Stimulated activated CD4-positive, alpha-beta T cell treated with anti-CD3 and anti-CD28 coated beads, Interleukin-1b, Interleukin-23, amount 100 ng/mL, for 48 hours (primary cell): Measurements from ENCODE around the gene FASN.
A peak's percentile ranks its signal among the peaks of the same experiment; 100 is the strongest.

ENCODE experiments used
- DNase-seq: peaks from one replicate; pipeline ENCODE4 v3.0.0-alpha.2; 2020

Gene FASN

DNA sequence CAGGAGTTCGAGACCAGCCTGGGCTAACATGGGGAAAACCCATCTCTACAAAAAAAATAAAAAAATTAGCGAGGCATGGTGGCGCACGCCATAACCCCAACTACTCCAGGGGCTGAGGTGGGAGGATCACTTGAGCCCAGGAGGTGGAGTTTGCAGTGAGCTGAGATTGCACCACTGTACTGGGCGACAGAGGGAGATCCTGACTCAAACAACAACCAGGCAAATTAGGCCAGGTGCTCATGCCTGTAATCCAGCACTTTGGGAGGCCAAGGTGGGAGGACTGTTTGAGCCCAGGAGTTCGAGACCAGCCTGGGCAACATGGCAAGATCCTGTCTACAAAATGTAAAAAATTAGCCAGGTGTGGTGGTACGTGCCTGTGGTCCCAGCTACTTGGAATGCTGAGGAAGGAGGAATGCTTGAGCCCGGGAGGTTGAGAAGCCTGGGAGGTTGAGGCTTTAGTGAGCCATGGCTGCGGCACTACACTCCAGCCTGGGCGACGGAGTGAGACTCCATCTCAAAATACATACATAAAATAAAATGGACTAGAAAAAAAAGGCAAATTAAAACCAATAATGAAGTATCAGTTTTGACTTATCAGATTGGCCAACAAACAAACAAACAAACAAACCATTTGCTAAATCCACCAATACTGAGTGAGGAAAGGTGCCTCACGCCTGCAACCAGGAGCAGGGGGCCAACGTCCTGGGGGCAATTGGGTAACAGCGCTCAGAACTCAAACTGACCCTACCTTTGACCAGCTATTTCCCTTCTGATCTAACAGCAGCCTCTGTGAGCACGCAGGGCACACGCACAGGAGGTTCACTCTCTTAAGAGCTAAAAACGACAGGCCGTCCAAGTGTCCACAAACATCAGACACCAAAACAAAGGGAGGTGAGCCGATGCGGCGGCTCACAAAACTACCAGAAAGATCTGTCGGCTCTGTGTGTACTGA lies 19.4 kb upstream of the FASN start:
- no peak for DNase-seq

DNA sequence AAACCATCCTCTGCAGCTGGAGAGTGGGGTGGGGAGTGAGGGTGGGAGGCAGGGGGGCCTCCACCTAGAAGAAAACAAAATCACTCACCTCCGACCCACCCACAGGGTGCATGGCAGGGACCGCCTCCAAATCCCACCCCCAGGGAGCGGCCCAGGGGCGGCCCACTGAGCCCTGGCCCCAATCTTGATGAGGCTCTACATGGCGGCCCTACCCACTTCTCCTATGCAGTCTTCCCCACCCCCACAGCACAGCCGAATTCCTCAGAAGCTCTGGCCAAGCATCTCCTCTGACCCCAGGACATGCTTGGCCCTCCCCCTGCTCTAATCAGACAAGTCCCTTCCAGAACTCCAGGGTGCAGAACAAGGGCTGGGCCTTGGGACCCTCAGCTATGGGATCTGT lies 18.2 kb upstream of the FASN start:
- no peak for DNase-seq

DNA sequence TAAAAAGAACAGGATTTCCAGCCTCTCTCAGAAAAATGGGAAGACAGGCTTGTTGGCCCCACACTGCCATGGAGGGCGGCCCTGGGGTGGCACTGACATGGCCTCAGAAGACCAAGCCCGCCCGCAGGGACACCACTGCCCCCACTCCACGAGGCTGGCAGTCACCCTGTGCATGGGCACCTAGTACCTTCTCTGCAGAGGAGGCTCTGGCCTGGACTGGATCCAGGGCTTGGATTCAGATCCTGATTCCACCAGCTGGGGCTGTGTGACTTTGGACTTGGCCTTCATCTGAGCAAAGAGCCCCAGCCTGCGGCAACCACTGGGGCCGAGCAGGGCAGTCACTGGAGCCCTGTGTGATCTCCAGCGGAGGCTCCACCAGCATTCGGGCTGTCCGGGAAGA lies 16.8 kb upstream of the FASN start:
- no peak for DNase-seq

DNA sequence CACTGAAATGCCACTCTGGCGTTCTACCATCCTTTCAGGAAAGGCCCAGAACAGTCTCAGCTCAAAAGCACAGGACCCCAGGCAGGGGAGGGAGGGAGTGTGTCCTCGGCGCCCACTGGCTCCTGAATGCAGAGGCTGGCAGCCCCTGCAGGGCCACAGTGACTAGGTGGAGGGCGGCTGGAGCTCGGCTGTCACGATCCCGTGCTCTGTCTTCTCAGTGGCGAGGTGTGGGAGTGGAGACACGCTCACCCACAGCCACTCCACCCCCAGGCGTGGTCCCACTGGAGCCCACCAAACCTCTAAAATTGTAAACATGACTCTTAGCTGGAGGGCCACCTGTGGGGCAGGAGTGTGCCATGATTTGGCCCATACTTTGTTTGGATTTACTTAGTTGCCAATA lies 16.4 kb upstream of the FASN start:
- DNase-seq: no peak

DNA sequence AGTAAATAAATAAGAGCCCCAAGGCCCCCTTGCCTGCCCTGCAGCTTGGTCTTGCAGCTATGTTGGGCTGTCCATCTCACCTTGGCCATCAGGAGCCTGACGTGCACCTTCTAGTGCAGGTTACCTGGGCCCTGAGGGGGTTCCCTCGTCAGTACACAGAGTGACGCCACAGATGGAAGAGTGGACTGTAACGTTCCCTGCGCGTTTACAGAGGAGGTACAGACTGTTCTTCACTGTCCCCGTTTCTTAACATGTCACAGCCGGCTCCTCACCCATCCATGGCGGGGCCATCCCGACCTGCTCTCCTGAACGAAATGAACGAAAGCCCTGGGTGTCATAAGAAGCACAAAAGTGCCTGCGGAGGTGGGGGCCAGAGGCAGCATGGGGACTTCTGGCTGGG lies 15.9 kb upstream of the FASN start:
- DNase-seq: no peak

DNA sequence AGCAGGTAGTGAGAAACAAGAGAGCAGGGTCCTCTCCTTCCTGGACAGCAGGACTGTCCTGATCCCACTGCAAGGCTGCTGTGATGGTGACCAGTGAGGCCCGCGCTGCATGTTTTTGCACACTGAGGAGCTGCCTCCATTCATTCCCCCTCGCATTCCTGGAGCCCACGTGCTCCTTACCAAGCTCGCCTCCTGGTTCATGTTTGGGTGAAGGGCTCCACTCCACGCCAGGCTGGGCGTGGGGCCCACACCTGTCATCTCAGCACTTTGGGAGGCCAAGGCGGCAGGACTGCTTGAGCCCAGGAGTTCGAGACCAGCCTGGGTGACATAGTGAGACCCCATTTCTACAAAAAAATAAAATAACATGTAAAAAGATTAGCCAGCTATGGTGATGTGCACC lies 15.4 kb upstream of the FASN start:
- DNase-seq: no peak

DNA sequence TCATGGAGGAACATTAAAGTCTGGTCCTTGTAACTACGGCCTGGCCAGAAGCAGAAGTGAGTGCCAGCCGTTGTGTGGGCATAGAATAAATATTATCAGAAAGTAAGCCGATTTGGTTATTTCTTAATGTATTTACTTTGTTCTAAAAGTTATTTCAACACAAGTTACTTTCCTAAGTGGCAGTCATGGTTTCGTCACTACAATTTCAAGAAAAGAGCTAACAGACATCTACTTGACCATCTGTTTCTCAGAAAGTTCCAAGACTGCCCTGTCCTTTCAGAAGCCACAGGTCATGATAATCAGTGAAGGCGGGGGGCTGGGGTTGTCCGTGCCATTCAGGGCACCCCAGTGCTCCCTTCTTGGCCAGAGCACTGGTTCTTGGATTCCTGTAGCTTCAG lies 14.9 kb upstream of the FASN start:
- DNase-seq: no peak

DNA sequence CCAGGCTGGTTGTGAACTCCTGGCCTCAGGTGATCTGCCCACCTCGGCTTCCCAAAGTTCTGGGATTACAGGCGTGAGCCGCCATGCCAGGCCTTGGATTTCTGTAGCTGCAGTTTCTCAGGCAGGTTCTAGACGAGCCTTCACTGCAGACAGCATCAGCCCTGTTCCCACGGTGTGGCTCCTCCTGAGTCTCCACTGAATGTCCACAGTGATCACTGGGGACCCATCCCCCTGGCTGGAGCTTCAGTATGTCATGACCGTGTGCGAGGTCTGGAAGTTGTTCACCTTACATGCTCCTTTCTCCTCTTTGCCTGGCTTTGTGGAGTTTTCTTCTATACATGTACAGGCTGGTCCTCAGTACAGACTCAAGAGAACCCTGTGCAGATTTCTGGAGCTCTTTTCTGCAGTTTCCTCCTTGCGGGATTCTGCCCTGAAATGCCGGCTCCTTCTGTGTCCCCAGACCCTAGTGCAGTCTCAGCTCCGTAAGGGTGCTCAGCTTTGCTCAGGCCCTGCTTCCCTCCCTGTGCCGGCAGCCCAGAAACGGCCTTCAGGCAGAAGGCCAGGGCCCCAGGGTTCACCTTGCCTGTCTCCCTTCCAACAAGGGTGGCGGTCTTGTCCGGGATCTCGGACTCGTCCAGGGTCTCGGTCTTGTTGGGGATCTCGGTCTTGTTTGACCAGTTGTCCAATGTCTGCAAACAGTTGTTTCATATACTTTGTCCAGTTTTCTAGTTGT lies 14.3 kb upstream of the FASN start:
- no peak for DNase-seq

DNA sequence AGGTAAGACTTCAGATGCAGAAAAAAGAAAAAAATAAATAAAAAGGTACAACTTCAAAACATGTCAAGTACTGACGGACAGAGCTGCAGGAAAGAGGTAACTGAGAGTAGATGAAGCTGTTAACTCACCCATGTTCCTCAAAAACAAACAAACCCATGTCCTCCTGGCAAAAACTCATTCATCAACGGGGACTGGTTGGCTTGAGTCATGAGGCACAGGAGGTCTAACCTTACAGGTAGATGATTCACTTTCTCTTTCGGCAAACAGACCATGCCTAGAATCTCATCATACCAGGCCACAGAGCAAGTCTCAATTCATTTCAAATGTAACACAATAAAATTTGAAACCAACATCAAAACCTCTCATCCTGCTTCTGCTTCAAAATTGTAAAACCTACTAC lies 12.3 kb upstream of the FASN start:
- DNase-seq: peak; percentile 43

DNA sequence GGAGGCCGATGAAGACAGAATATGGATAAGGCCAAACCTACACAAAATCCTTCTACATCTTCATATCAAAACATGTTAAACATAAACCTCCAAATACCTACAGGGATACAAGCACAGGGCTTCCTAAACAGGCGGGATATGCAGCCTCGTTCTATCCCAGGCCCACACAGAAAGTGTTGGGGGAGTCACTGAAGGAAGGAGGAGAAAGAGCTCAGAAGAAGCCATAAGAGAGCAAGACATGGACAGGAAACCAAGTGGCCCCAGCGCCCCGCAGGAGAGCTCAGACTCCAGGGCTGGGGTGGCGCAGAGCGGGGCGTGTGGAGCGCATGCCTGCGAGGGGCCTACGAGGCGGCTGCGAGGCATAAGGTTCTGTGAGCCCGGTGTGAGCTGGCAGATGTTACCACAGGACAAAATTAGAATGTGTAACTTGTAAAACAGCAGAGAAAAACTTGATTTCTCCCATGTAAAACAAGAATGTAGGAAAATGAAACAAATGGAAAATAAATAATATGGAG lies 11.0 kb upstream of the FASN start:
- no peak for DNase-seq

DNA sequence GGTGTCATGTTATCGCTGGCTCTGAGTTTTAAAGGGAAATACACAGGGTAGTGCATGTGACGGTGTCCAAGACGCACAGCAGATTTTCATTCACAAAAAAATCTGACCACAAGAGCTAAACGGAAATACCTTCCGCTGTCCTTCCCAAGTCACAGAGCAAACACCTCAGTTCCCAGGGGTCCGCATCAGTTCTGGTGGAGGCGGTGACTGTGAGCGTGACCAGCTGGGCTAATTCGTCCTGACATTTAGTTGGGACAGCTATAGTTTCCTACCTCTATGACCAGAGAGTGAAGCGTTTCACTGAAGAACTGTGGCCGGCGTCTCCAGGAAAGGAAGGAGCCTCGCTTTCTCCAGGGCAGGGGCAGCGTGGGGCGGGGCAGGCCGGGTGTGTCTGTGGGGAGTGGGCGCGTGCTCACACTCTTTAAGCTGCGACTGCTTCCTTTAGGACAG lies 10.5 kb upstream of the FASN start:
- no peak for DNase-seq

DNA sequence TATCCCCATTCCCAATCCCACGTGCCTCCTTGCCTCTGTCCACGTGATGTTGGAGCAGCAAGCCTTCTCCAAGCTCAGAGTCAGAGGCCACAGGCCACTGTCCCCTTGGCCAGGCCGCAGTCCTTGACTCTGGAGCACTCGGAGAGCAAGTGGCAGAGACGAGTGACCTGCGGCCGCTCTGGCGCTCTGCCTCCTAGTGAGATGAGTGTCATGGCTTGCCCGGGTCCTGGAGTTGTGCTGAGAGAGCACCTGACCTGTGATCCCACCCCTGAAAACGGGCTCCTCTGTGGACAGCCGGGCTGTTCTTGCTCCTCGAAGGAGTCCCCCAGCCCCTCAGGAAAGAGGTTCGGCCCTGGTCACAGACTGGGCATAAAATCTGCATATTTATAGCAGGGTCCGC lies 10.0 kb upstream of the FASN start:
- DNase-seq: no peak

DNA sequence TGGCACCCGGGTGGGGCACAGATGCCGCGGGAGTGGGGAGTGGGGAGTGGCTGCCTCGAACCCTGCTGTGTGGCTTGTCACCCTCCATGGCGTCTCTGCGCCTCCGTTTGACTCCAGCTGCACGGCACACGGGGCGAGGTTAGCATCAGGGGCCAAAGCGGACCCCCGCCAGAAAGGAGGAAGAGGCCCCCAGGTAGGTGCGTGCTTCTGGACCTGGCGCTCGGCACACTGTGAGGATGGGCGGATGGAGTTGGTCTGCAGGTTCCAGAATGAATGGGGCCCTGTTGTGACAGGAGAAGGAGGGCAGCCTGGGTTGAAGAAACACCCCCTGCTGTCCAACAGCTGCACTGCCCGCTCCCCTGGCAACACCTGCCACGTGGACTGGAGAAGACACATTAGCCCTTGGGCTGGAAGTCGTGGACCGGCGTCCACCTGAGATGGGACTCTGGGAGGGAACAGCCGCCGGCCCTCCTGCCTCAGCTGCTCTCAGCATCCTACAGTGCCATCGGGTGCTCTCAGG lies 9.4 kb upstream of the FASN start:
- no peak for DNase-seq

DNA sequence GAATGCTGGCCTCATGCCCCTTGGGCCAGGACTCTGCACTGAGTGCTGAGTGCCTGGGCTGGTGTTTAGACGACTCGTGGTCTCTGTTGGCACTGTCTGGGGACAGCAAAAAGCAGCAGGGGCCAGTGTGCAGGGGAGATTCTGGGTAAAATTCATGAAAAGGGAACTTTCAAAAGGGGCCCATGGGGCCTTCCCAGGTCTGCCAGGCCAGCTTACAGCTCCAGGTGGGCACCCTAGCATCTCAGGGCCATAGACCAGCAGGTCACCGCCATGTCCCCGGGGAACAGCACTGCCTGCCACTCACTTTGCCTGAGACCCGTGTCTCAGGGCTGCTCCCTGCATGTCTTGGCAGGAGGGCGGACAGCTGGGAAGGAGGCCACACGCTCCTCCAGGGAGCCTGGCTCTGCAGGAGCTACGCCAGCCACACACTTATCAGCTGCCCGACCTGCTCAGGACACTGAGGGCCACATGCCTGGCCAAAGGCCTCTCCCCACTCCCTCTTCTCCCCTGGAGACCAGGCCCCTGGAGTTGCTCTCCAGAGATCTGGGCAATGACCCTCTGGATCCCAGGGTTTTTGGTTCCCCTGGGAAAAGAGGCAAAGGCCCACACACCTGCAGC lies 8.8 kb upstream of the FASN start:
- DNase-seq: no peak

DNA sequence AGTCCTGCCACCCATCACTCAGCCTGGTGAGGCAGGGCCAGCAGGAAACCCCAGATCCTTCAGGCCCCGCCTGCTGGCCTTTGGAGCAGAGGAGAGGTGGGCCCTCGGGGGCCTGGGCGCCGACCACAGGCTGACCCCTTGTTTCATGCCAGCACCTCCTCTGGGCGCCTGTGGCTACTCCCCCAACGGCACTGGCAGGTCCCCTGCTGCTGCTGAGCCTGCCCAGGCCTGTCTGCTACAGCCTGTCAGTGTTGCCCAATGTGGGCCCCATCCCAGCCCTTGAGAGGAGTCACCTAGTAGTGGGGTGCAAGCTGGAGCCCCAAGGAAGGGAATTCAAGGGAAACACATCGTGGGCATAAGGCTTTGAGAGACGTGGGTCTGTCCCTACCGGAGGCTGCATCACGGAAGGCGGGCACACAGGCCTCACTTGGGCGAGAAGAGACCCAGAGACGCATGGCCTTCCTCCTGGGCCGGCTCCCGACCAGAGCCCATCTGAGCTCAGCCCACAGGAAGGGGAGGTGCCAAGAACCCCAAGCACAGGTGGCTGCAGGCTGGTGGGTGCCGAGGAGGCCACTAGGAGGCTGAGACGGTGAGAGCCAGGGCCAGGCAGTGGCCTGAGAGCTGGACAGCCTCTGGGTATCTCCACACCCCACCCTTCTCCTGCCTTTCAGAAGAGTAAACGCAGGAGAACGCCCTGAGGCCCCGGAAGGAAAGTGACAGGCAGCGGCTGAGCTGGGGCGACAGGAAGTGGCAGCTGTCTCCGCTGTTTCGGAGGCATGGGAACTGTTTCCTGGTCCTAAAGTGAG lies 8.0 kb upstream of the FASN start:
- DNase-seq: peak; percentile 63

DNA sequence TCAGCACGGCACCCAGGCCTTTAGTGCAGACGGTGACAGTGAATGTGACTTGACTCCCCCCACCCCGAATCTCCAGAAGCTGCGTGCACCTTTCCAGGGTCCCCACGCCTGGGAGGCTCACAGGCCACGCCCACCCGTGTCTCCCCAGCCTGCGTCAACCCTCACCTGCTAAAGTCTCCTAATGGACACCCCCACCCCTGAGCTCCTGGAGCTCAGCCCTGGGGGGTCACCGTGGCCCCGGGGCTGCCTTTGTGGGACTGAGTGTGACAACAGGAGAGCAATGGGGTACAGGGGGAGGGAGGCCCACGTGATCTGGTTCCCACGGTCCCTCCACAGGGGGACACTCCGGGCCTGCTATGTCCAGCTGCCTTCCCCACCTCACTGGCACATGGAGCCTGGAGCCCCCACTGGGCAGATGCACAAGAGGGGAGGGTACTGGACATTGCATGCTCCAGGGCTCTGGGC lies 7.4 kb upstream of the FASN start:
- DNase-seq: no peak

DNA sequence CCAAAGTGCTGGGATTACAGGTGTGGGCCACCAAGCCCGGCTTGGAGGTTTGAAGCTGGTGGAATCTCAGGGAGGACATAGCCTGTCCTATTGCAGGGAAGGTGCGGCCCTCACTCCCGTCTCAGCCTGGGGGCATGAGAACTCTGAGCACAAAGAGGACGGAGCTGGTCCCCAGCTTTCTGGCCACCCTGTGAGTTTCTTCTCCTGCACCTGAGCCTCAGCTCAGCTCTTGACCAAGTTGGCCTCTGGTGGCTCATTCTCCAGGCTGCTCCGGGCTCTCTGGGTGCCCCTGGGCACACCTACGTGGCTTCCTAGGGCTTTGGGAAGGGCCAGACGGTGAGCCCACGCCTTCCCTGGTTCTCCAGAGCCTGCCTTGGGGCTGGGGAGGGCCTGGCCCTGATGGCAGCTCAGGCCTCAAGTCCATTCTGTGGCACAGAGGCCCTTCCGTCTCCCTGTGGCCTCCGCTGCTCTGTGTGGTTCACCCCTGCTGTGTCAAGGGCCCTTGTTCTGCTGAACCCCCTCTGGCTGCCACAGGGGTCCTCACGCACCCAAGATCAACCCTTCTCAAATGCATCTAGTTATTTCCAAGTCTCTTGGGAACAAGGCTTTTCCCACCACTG lies 6.9 kb upstream of the FASN start:
- no peak for DNase-seq

DNA sequence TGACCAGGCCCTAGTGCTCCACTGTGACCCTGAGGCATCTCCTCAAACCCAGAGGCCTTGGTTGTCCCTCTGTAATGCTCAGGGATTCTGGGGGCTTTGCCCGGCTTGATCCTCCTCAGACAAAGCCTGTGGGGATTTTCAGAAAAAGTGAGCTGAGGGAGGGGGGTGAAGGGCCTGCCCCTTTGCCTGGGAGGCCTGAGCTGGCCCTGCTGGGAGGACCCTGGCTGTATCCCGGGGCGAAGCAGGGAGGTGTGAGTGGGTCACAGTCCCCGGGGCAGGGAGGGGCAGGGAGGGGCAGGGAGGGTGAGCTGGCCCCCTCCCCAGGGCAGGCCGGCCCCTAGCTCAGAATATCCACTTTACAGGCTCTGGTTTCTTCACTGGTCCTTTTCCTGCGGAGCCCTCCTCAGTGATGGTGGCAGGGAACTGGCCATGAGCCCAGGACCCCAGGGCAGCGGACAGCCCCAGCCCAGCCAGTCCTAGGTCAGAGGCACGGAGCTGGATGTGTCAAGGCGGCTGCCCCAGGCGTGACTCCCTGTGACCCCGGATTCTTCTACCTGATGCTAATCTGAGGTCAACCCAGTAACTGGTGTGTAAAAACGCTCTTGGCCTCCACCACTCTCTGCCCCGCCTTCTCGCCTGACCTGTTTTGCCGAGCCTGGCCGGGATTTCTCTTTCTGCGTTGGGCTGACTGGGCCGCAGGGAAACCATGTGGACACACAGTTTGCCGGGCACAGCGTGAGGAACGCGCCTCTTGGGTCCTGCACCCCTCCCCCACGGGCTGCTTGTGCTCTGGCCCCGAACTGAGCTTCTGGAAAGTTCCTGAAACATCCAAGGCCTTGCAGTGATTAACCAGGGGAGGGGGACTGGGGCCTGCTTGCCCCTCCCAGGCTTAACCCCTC lies 5.8 kb upstream of the FASN start:
- DNase-seq: no peak

DNA sequence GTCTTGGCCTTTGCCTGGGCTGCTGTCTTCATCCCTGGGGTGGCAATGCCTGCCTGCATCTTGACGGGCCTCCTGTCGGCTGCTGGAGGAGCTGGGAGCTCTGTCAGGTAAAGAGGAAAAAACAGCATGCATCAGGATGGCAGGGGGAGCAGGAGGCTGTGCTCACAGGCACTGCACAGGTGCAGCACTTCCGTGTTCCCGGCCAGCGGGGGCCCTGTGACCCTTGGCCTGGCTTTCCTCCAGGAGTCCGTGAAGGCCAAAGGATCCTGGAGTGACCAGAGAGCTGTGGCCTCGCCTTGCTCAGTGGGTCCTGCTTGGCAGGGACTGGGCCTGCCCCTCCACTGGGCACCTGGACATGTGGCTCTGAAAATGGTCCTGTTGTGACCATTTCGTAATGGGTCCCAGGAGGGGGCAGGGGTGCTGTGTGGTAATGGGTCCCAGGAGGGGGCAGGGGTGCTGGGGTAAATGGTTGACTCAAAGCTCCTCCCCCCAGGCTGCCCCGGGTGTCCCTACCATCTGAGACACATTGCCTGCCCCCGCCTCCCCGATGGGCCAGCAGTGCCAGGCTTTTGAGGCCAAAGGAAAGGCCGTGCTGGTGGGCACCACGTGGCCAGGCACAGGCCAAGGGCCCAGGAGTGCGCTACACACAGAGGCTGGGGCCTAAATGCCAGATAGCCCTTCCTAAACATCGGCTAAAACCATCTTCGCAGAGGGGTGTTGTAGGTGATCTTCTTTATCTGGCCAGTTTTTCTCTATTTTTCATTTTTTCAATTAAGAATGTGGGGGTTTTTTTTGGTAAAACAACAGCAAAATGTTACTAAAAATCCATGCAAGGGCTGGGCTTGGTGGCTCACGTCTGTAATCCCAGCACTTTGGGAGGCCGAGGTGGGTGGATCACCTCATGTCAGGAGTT lies 4.0 kb upstream of the FASN start:
- DNase-seq: no peak

DNA sequence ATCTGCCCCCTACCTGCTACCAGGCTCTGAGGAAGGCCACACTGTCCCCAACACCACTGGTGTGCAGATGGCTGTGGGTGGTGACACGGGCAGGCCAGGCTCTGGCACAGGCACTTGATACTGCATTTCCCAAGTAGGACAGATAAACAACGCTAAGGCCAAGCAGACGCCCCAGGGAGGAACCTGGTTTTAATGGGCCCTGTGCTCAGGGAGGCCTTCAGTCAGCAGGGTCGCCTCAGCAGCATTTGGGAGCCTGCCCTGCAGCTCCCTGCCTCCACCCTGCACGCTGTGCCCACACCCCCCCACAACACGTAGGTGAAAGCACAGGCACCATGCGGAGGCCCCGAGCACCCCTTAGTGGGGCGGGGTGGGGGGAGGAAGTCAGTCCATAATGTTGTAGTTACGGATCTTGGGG lies 3.3 kb upstream of the FASN start:
- DNase-seq: no peak
